HEK293T (cell line): Measurements from ENCODE around the gene LETMD1.
A peak's percentile ranks its signal among the peaks of the same experiment; 100 is the strongest.
"Not testable (repeated sequence)": the region's sequence is repeated elsewhere in the genome, so short reads cannot be mapped to it uniquely, and the experiment has no call there.

Source experiments
- CTCF ChIA-PET: fragments of 350-600 bp; formaldehyde crosslinking; extraction: SDS; loops from one replicate; lab custom pipeline; 2021; ENCODE audit warnings: antibody characterized with exemption, inconsistent platforms; lab: Yijun Ruan, JAX
- POLR2A ChIA-PET: fragments of 350-600 bp; formaldehyde crosslinking; extraction: SDS; loops from one replicate; lab custom pipeline; 2020; ENCODE audit warnings: antibody characterized with exemption, inconsistent platforms; lab: Yijun Ruan, JAX
- DNase-seq: peaks from one replicate; pipeline ENCODE4 v3.0.0; 2012; ENCODE audit warnings: mixed read lengths; ENCODE audit errors: extremely low spot score
- ARNT ChIP-seq: fragments of 450-650 bp; IDR thresholded peaks from 2 replicates; pipeline ENCODE4 v1.6.1; 2017; ENCODE audit warnings: mild to moderate bottlenecking
- BHLHE40 ChIP-seq: fragments of 450-650 bp; IDR thresholded peaks from 2 replicates; pipeline ENCODE4 v1.6.1; 2016; ENCODE audit warnings: mild to moderate bottlenecking, moderate library complexity, borderline replicate concordance
- CTBP1 ChIP-seq: fragments of 450-650 bp; IDR thresholded peaks from 2 replicates; pipeline ENCODE4 v1.6.1; 2016; ENCODE audit warnings: borderline replicate concordance
- ELF4 ChIP-seq: fragments of 450-650 bp; IDR thresholded peaks from 2 replicates; pipeline ENCODE4 v1.6.1; 2017; ENCODE audit warnings: antibody characterized with exemption
- FOXA1 ChIP-seq: fragments of 450-650 bp; IDR thresholded peaks from 2 replicates; pipeline ENCODE4 v1.6.1; 2016; ENCODE audit warnings: mild to moderate bottlenecking
- FOXK2 ChIP-seq: fragments of 450-650 bp; IDR thresholded peaks from 2 replicates; pipeline ENCODE4 v1.6.1; 2016; ENCODE audit warnings: mild to moderate bottlenecking
- FOXM1 ChIP-seq: fragments of 450-650 bp; IDR thresholded peaks from 2 replicates; pipeline ENCODE4 v1.6.1; 2017; ENCODE audit warnings: mild to moderate bottlenecking, borderline replicate concordance
- HDGF ChIP-seq: fragments of 450-650 bp; IDR thresholded peaks from 2 replicates; pipeline ENCODE4 v1.6.1; 2017; ENCODE audit warnings: antibody characterized with exemption, borderline replicate concordance
- L3MBTL2 ChIP-seq: fragments of 450-650 bp; conservative IDR thresholded peaks from 2 replicates; pipeline ENCODE4 v1.6.1; 2016; ENCODE audit warnings: mild to moderate bottlenecking
- LEF1 ChIP-seq: fragments of 450-650 bp; IDR thresholded peaks from 2 replicates; pipeline ENCODE4 v1.6.1; 2017; ENCODE audit warnings: mild to moderate bottlenecking, borderline replicate concordance
- NFRKB ChIP-seq: fragments of 450-650 bp; IDR thresholded peaks from 2 replicates; pipeline ENCODE4 v1.6.1; 2016; ENCODE audit warnings: mild to moderate bottlenecking, moderate library complexity
- SP1 ChIP-seq: fragments of 450-650 bp; IDR thresholded peaks from 2 replicates; pipeline ENCODE4 v1.6.1; 2017
- SUZ12 ChIP-seq: fragments of 450-650 bp; IDR thresholded peaks from 2 replicates; pipeline ENCODE4 v1.6.1; 2016; ENCODE audit warnings: mild to moderate bottlenecking
- TARDBP ChIP-seq: fragments of 450-650 bp; IDR thresholded peaks from 2 replicates; pipeline ENCODE4 v1.6.1; 2016
- ZNF384 ChIP-seq: fragments of 450-650 bp; IDR thresholded peaks from 2 replicates; pipeline ENCODE4 v1.6.1; 2016
- TF ChIP-seq, protein P1 (sequence below): fragments of 450-650 bp; IDR thresholded peaks from 2 replicates; pipeline ENCODE4 v1.6.1; 2016

LETMD1 gene

DNA sequence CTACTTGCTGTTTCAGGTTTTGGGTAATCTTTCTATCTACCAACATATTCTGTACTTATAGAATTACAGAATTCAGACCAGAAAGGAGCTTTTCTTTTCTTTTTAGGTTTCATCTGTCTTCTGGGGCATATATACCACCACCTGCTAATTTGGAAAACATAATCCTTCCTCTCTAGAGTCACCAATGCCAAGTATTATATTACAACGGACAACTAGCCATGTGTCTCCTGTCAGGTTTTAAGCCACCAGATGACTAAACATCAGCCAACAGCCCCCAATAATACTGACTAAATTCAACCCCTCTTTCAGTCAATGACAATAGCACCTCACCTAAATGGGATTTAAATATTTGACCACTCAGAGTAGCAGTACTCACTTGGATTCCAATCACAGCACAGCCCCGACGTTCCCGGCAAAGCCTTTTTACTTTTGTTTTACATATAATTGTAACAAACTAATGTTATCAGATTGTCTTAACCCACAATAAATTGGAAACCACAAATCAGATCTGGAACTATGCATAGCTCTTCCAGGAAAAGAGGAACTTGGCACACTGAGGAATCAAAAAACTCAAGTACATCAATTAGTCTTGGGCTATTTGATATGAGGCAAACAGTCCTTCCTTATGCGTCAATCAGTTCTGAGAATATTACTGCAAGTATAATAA, 35.4 kb upstream of the LETMD1 start:
- ChIA-PET CTCF (interaction anchor here (0.5 to 0.8 kb wide), 2 partner anchors 14 to 522 kb away, joined by 3 to 6 read pairs; partner anchors contain the start of gene SLC11A2), POLR2A (interaction anchor here (1.0 kb wide), 1 partner anchor 13 kb away, joined by 4 read pairs; the partner anchor contains the start of gene SLC11A2)
- DNase-seq: no peak
- TF ChIP-seq, protein P1, sequence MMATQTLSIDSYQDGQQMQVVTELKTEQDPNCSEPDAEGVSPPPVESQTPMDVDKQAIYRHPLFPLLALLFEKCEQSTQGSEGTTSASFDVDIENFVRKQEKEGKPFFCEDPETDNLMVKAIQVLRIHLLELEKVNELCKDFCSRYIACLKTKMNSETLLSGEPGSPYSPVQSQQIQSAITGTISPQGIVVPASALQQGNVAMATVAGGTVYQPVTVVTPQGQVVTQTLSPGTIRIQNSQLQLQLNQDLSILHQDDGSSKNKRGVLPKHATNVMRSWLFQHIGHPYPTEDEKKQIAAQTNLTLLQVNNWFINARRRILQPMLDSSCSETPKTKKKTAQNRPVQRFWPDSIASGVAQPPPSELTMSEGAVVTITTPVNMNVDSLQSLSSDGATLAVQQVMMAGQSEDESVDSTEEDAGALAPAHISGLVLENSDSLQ: peak; percentile 19; the same call in 1 of the 2 replicates
- no peak for TF ChIP-seq FOXA1

DNA sequence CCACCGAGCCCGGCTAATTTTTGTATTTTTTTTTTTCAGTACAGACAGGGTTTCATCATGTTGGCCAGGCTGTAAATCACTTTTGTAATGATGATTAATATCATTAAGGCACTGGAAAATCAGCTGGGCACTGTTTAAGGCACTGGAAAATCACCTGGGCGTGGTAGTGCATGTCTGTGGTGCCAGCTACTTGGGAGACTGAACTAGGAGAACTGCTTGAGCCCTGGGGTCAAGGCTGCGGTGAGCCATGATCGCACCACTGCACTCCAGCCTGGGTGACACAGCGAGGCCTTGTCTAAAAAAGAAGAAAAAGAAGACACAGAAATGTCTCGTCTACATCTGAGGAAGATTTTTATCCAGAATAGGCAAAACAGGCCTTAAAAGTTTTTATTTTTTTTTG, 34.7 kb upstream of the LETMD1 start:
- CTCF ChIA-PET: no interaction called here
- TF ChIP-seq FOXK2 (no peak), HDGF (no peak), BHLHE40 (no peak)
- DNase-seq: no peak
- POLR2A ChIA-PET: no interaction called here

DNA sequence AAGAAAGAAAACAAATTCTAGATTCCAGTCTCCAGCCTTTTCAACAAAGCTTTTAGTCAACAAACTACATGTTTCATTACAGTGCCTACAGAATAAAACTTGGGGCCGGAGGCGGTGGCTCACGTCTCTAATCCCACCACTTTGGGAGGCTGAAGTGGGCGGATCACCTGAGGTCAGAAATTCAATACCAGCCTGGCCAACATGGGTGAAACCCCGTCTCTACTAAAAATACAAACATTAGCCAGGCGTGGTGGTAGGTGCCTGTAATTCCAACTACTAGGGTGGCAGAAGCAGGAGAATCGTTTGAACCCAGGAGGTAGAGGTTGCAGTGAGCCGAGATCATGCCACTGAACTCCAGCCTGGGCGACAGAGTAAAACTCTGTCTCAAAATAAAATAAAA, 33.7 kb upstream of the LETMD1 start:
- POLR2A ChIA-PET: interaction anchor here (1.0 kb wide), 1 partner anchor 68 kb away, joined by 3 read pairs; no protein-coding TSS in a partner anchor
- CTCF ChIA-PET: not testable (repeated sequence)

DNA sequence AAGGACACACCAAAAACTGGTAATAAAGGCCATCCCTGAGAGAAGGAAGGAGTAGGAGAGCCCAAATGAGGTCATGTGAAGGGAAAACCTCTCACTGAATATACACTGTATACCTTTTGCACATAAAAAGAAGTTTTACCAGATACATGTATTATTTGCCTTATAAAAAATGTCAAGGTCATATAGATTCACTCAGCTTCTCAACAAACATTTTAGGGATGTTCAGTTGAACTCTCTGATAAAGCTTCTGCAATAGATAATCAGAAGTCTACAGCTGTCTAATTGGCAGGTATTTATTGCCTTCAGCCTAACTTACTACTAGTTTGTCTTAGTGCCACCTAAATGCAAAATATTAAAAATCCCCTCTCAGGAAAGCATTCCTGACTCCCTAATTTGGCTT, 30.7 kb upstream of the LETMD1 start:
- POLR2A ChIA-PET: interaction anchor here (1.0 kb wide), 1 partner anchor 9 kb away, joined by 4 read pairs; the partner anchor contains the start of gene SLC11A2
- CTCF ChIA-PET: no interaction called here
- no peak for TF ChIP-seq HDGF
- no peak for TF ChIP-seq SP1
- no peak for TF ChIP-seq L3MBTL2
- no peak for TF ChIP-seq LEF1
- TF ChIP-seq, protein P1: no peak
- TF ChIP-seq SUZ12: no peak
- no peak for TF ChIP-seq FOXM1
- TF ChIP-seq CTBP1: no peak
- TF ChIP-seq FOXK2: no peak
- TF ChIP-seq BHLHE40: no peak
- no peak for TF ChIP-seq NFRKB
- TF ChIP-seq ARNT: no peak
- no peak for TF ChIP-seq TARDBP
- TF ChIP-seq FOXA1: no peak
- no peak for TF ChIP-seq ZNF384
- TF ChIP-seq ELF4: no peak
- no peak for DNase-seq

More for the DNA sequence above, 33.7 kb upstream of the LETMD1 start:
- DNase-seq: not testable (repeated sequence)

DNA sequence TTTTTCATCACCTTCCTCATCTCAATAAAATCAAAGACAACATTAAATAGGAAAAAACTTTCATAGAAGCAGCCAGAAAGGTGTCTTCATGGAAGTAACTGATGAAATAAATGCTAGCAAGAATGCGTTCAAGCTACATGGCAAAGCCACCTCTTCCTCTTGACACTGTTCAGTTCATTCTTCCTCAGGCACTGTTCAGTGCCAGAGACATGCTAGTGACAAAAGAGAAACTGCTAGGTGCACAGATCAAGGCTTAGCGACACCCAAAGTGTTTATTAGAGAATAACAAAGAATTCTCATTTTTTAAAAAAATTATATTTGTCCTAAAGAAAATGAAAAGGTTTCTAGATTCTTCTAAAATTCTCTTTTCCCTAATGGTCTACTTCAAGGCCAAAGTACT, 29.2 kb upstream of the LETMD1 start:
- ChIA-PET POLR2A (no interaction called here), CTCF (no interaction called here)
- DNase-seq: no peak
- no peak for TF ChIP-seq FOXM1
- no peak for TF ChIP-seq HDGF
- no peak for TF ChIP-seq TARDBP
- TF ChIP-seq FOXA1: no peak
- TF ChIP-seq NFRKB: no peak
- no peak for TF ChIP-seq ARNT
- TF ChIP-seq ELF4: no peak
- no peak for TF ChIP-seq LEF1
- TF ChIP-seq BHLHE40: no peak
- TF ChIP-seq CTBP1: no peak
- no peak for TF ChIP-seq ZNF384
- no peak for TF ChIP-seq SP1

DNA sequence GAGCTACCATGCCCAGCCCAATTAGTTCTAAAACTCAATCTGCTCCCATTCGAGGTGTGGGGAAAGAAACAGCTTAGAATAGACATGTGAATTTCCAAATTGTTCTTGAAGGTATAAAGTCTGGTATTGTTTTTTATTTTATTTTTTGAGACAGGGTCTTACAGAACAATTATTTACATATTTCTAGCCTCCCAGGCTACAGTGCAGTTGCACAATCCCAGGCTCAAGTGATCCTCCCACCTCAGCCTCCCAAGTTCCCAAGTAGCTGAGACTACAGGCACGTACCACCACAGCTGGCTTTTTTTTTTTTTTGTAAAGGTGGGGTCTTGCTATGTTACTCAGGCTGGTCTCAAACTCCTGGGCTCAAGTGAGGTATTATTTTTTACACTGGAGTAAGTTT, 28.2 kb upstream of the LETMD1 start:
- DNase-seq: no peak
- CTCF ChIA-PET: no interaction called here
- POLR2A ChIA-PET: no interaction called here
- TF ChIP-seq ARNT (no peak), ELF4 (no peak), BHLHE40 (no peak), NFRKB (no peak), LEF1 (no peak), FOXK2 (no peak), L3MBTL2 (no peak), CTBP1 (no peak), SP1 (no peak), ZNF384 (no peak)

DNA sequence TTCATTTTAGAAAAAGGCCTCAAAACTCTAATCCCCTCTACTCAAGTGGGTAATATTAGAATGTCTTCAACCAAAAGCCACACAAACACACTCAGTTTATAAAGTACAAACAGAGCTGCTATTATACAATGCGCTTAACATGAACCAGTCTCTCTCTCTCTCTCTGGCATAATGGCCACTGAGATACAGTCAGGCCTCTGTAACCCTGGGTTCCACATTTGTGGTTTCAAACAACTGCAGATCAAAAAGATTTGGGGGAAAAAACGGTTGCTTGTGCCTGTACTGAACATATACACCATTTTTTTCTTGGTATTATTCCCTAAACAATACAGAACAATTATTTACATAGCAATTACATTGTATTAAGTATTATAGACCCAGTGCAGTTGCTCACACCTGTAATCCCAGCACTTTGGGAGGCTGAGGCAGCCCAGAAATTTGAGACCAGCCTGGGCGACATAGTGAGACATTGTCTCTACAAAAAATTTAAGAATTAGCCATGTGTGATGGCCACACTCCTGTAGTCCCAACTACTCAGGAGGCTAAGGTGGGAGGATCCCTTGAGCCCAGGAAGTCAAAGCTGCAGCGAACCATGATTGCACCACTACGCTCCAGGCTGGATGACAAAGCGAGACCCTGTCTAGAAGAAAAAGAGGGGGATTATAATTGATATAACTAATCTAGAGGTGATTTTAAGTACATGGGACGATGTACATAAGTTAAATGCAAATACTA, 27.5 kb upstream of the LETMD1 start:
- TF ChIP-seq BHLHE40 (no peak), FOXM1 (no peak), SP1 (no peak), FOXK2 (no peak), TARDBP (no peak), CTBP1 (no peak), FOXA1 (no peak), ELF4 (no peak), SUZ12 (no peak), HDGF (no peak), ARNT (no peak), ZNF384 (no peak), LEF1 (no peak), NFRKB (no peak), L3MBTL2 (no peak)
- TF ChIP-seq, protein P1: no peak
- CTCF ChIA-PET: no interaction called here
- DNase-seq: no peak
- POLR2A ChIA-PET: no interaction called here
